NK-92 (cell line): ENCODE results near the gene NECTIN4.
A peak's percentile ranks its signal among the peaks of the same experiment; 100 is the strongest.

Experiments used
- DNase-seq: peaks from one replicate; lab custom pipeline; 2025; ENCODE audit not compliant: unreplicated experiment; lab: John Stamatoyannopoulos, UW

The NECTIN4 gene

GRCh38 chr1:161061419-161061818 is 27.9 kb downstream of the NECTIN4 start:
- DNase-seq: no peak

GRCh38 chr1:161059293-161059692 is 30.1 kb downstream of the NECTIN4 start:
- no peak for DNase-seq

GRCh38 chr1:161054805-161055204 is 34.6 kb downstream of the NECTIN4 start:
- DNase-seq: no peak

- no peak for DNase-seq
Observed at GRCh38 chr1:161054232-161054631, 35.1 kb downstream of the NECTIN4 start.

- DNase-seq: no peak
Observed at GRCh38 chr1:161052899-161053298, 36.5 kb downstream of the NECTIN4 start.

GRCh38 chr1:161051219-161051618 is 38.1 kb downstream of the NECTIN4 start:
- no peak for DNase-seq

GRCh38 chr1:161048949-161049722 is 40.2 kb downstream of the NECTIN4 start:
- DNase-seq: no peak

GRCh38 chr1:161047436-161048420 is 41.6 kb downstream of the NECTIN4 start:
- DNase-seq: no peak

GRCh38 chr1:161046605-161047228 is 42.6 kb downstream of the NECTIN4 start:
- DNase-seq: no peak

GRCh38 chr1:161045736-161046604 is 43.4 kb downstream of the NECTIN4 start, which contains the start of gene USF1:
Gene USF1, minus strand, starts transcription at chr1:161045977. Its CDS starts 2,702 bp downstream, at chr1:161043275.
- DNase-seq: peak; percentile 56

GRCh38 chr1:161044908-161045735 is 44.2 kb downstream of the NECTIN4 start:
- no peak for DNase-seq

GRCh38 chr1:161044535-161044907 is 44.8 kb downstream of the NECTIN4 start:
- DNase-seq: no peak

- no peak for DNase-seq
Observed at GRCh38 chr1:161039546-161039945, 49.8 kb downstream of the NECTIN4 start.

GRCh38 chr1:161039154-161039545 is 50.2 kb downstream of the NECTIN4 start:
- DNase-seq: no peak

- peak; percentile 32 for DNase-seq
Observed at GRCh38 chr1:161038523-161039153, 50.7 kb downstream of the NECTIN4 start, which contains the start of gene TSTD1. Gene TSTD1, minus strand, starts transcription at chr1:161038964. Its CDS starts 75 bp downstream, at chr1:161038889.

GRCh38 chr1:161037661-161038522 is 51.5 kb downstream of the NECTIN4 start:
- no peak for DNase-seq

GRCh38 chr1:161033751-161034150 is 55.6 kb downstream of the NECTIN4 start:
- no peak for DNase-seq

GRCh38 chr1:161032409-161032808 is 56.9 kb downstream of the NECTIN4 start:
- DNase-seq: no peak
